Measurements from ENCODE around the gene RNF126.

Gene RNF126

GRCh38 chr19:650121-650520, 12.9 kb downstream of the RNF126 start:
- no peak for ATAC-seq (ENCODE audit: low read depth)
- no peaks in the 10 kb centered on the region for H3K9me3 Mint-ChIP-seq
- H3K4me3 Mint-ChIP-seq = no peak overlapping the region
- H3K4me1 Mint-ChIP-seq = peaks cover 12% of the 10 kb centered on the region
- H3K27ac Mint-ChIP-seq = no peak overlapping the region
- no peak for DNase-seq (ENCODE audit: low spot score in 2 of 2)
- H3K27me3 Mint-ChIP-seq = no peaks in the 10 kb centered on the region
- H3K36me3 Mint-ChIP-seq = peaks cover 15% of the 10 kb centered on the region

- peaks cover 7% of the 10 kb centered on the region for H3K4me1 Mint-ChIP-seq
- peaks cover 10% of the 10 kb centered on the region for H3K36me3 Mint-ChIP-seq
- H3K9me3 Mint-ChIP-seq = no peaks in the 10 kb centered on the region
- H3K27ac Mint-ChIP-seq = no peak overlapping the region
- no peaks in the 10 kb centered on the region for H3K27me3 Mint-ChIP-seq
- H3K4me3 Mint-ChIP-seq = no peak overlapping the region
- DNase-seq (ENCODE audit: low spot score in 2 of 2) (no peak), ATAC-seq (ENCODE audit: low read depth) (no peak)
Observed at GRCh38 chr19:648904-649801, 13.9 kb downstream of the RNF126 start.

DNA sequence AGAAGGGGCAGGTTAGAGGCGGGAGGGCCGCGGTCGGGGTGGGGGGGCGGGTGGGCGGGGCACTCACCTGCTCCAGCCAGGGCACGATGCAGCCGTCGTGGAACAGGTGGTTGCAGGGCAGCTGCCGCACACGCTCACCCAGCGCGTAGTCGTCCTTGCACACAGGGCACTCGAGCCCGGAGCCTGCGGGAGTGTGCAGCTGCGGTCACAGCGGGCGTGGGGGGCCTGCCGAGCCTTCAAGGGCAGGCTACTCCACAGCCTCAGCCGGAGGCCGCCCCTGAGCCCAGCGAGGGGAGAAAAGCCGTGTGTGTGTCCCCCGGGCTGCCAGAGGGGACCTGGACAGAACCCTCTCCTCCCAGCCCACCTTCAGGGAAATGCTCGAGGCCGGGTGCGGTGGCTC, 14.7 kb downstream of the RNF126 start:
- Mint-ChIP-seq H3K27ac (peak overlapping the region; percentile 93), H3K27me3 (no peaks in the 10 kb centered on the region), H3K36me3 (peaks cover 8% of the 10 kb centered on the region), H3K4me3 (peak overlapping the region; percentile 67), H3K4me1 (peaks cover 7% of the 10 kb centered on the region), H3K9me3 (no peaks in the 10 kb centered on the region)
- ATAC-seq (ENCODE audit: low read depth) = no peak
- DNase-seq (ENCODE audit: low spot score in 2 of 2) = no peak

DNA sequence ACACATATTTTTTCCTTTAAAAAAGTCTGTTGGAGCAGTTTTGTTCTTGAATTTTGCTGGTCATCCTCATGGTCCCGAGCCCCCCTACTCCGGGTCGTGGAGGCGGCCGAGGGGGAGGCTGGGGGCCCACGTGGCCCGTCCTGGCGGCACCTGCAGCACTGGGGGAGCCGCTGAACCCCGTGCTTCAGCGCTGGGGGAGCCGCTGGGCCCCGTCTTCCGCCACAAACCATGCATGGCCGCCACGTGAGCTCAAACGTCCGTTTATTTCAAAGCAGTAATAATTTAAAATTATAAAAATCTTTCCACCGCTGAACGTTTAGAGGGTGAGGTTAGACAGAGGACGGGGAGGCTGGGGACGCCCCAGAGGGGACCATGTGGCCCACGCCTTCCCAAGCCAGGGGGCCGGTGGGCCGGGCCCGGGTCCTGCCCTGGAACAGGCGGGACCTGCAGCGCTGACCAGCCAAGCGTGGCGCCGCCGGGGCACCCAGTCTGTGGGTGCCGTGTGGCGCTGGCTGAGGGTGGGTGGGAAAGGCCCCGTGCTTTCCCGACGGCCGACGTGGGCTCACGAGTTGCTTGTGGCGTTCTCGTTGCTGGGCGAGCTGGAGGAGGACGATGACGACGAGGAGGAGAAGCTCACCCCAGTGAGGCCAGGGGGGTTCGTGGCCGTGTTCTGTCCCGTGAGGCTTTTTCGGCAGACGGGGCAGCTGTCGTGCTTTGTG, 15.3 kb downstream of the RNF126 start:
- Mint-ChIP-seq H3K9me3 (no peaks in the 10 kb centered on the region), H3K36me3 (peaks cover 8% of the 10 kb centered on the region), H3K4me3 (peak overlapping the region; percentile 67), H3K4me1 (peaks cover 7% of the 10 kb centered on the region), H3K27ac (peak overlapping the region; percentile 93), H3K27me3 (no peaks in the 10 kb centered on the region)
- ATAC-seq (ENCODE audit: low read depth) = peak; percentile 78
- no peak for DNase-seq (ENCODE audit: low spot score in 2 of 2)

- peaks cover 9% of the 10 kb centered on the region for H3K4me1 Mint-ChIP-seq
- no peak overlapping the region for H3K4me3 Mint-ChIP-seq
- no peak for ATAC-seq (ENCODE audit: low read depth)
- no peaks in the 10 kb centered on the region for H3K27me3 Mint-ChIP-seq
- no peaks in the 10 kb centered on the region for H3K9me3 Mint-ChIP-seq
- peak overlapping the region; percentile 93 for H3K27ac Mint-ChIP-seq
- peaks cover 8% of the 10 kb centered on the region for H3K36me3 Mint-ChIP-seq
- DNase-seq (ENCODE audit: low spot score in 2 of 2) = no peak
Observed at GRCh38 chr19:646779-647565, 16.0 kb downstream of the RNF126 start.

- no peak for ATAC-seq (ENCODE audit: low read depth)
Observed at GRCh38 chr19:645912-646778, 16.9 kb downstream of the RNF126 start.

DNA sequence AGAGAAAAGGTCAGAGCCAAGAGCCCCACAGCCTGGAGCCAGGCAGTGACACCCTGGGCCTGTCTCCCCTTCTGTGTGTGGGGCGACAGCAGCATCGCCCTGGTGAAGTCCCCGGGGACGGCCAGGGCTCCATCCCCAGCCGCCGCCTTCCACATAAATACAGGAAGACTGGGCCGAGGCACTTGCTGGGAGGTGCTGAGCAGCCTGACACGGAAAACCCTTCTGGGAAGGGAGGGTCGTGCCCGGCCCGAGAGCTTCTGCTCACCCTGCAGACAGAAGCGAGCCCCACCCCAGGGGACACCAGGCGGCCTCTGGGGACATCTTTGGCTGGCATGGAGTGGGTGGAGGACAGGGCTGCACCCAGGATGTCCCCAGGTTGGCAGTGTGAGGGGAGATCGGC, 18.2 kb downstream of the RNF126 start:
- ATAC-seq (ENCODE audit: low read depth) = no peak
- no peak for DNase-seq (ENCODE audit: low spot score in 2 of 2)
- Mint-ChIP-seq H3K4me3 (no peak overlapping the region), H3K9me3 (no peaks in the 10 kb centered on the region), H3K27me3 (no peaks in the 10 kb centered on the region), H3K4me1 (peaks cover 15% of the 10 kb centered on the region), H3K27ac (peak overlapping the region; percentile 72), H3K36me3 (peaks cover 8% of the 10 kb centered on the region)

More at GRCh38 chr19:645912-646778, 16.9 kb downstream of the RNF126 start:
- Mint-ChIP-seq H3K27ac (peak overlapping the region; percentile 62), H3K4me3 (no peak overlapping the region), H3K9me3 (no peaks in the 10 kb centered on the region), H3K36me3 (peaks cover 8% of the 10 kb centered on the region), H3K27me3 (no peaks in the 10 kb centered on the region), H3K4me1 (peaks cover 13% of the 10 kb centered on the region)
- DNase-seq (ENCODE audit: low spot score in 2 of 2) = no peak

GRCh38 chr19:644363-644762, 18.7 kb downstream of the RNF126 start:
- Mint-ChIP-seq H3K4me1 (peaks cover 17% of the 10 kb centered on the region), H3K4me3 (no peak overlapping the region), H3K9me3 (no peaks in the 10 kb centered on the region), H3K27me3 (no peaks in the 10 kb centered on the region), H3K27ac (no peak overlapping the region), H3K36me3 (peaks cover 8% of the 10 kb centered on the region)
- ATAC-seq (ENCODE audit: low read depth) (no peak), DNase-seq (ENCODE audit: low spot score in 2 of 2) (no peak)

DNA sequence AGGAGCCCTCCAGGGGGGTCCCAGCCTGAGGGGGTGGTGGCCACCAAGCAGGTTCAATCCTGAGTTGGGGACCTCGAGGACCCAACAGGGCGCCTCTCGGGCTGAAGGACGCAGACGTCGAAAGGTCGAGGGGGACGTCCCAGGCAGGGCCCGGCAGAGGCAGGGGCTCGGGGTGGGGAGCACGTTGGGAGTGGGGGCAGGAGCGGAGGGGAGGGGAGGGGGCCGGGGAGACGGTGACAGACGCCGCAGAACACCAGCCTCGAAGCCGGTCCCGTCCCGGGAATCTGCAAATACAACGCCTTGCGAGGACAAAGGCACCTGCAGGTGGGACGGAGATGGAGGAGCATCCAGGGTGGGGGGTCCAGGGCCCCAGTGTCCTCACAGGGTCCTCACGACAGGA, 19.3 kb downstream of the RNF126 start:
- Mint-ChIP-seq H3K9me3 (no peaks in the 10 kb centered on the region), H3K27me3 (no peaks in the 10 kb centered on the region), H3K4me1 (peaks cover 20% of the 10 kb centered on the region), H3K27ac (no peak overlapping the region), H3K36me3 (peaks cover 8% of the 10 kb centered on the region), H3K4me3 (no peak overlapping the region)
- DNase-seq (ENCODE audit: low spot score in 2 of 2) (no peak), ATAC-seq (ENCODE audit: low read depth) (no peak)

GRCh38 chr19:642767-643727, 20.0 kb downstream of the RNF126 start:
- Mint-ChIP-seq H3K9me3 (no peaks in the 10 kb centered on the region), H3K27ac (peak overlapping the region; percentile 20), H3K27me3 (no peaks in the 10 kb centered on the region), H3K4me1 (peaks cover 18% of the 10 kb centered on the region), H3K36me3 (peaks cover 6% of the 10 kb centered on the region), H3K4me3 (no peak overlapping the region)
- ATAC-seq (ENCODE audit: low read depth) (no peak), DNase-seq (ENCODE audit: low spot score in 2 of 2) (no peak)

DNA sequence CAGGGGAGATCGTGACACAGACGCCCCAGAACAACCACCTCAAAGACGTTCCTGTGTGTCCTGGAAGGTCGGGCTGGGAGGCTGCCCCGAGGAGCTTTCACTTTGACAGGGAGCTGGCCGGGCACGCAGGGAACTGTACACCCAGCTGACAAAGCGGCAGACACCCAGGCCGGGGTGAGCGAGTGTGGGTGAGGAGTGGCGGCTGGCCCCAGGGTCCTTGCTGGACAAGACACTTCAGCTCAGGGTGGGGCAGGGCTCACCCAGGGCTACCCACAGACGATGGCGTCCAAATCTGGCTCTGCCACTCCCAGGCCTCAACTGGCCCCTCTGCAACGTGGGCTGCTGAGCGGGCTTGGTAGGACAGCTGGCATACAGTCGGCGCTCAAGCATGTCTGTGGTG, 21.3 kb downstream of the RNF126 start:
- DNase-seq (ENCODE audit: low spot score in 2 of 2) (no peak), ATAC-seq (ENCODE audit: low read depth) (no peak)
- peaks cover 24% of the 10 kb centered on the region for H3K4me1 Mint-ChIP-seq
- no peaks in the 10 kb centered on the region for H3K27me3 Mint-ChIP-seq
- H3K27ac Mint-ChIP-seq = peak overlapping the region; percentile 87
- H3K4me3 Mint-ChIP-seq = peak overlapping the region; percentile 60
- H3K36me3 Mint-ChIP-seq = peaks cover 3% of the 10 kb centered on the region
- H3K9me3 Mint-ChIP-seq = no peaks in the 10 kb centered on the region

DNA sequence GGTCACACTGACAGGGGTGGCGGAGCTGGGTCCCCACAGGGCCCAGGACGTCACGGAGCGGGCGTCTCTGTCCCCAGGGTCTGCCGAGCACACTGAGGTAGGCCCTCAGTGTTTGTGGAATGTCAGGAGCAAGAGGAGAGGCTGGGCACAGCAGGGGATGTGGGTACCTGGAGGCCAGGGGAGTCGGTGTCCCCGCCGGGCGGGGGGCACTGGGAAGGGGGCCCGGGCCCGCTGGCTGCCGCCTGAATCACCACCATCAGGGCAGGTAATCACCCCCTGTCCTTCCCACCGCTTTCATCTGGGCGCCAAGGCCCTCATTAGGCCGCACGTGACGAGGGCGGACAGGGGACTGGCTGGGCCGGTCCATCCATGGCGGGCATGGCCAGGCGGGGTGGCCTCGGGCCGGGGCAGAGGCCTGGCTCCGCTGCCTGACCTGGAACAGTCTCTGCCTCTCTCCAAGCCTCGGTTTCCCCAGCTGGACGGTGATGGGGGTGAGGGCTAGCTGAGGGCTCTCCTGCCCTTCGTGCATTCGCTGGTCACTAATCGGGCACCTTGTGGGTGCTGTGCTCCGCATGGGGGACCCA, 22.3 kb downstream of the RNF126 start:
- DNase-seq (ENCODE audit: low spot score in 2 of 2) (no peak), ATAC-seq (ENCODE audit: low read depth) (no peak)
- H3K27ac Mint-ChIP-seq = peak overlapping the region; percentile 31
- H3K9me3 Mint-ChIP-seq = no peaks in the 10 kb centered on the region
- H3K4me1 Mint-ChIP-seq = peaks cover 22% of the 10 kb centered on the region
- H3K4me3 Mint-ChIP-seq = no peak overlapping the region
- no peaks in the 10 kb centered on the region for H3K27me3 Mint-ChIP-seq
- no peaks in the 10 kb centered on the region for H3K36me3 Mint-ChIP-seq
